ENCODE measurements around the gene PCDHAC1.
"Not testable (repeated sequence)": the region's sequence is repeated elsewhere in the genome, so short reads cannot be mapped to it uniquely, and the experiment has no call there.

The PCDHAC1 gene, protein sequence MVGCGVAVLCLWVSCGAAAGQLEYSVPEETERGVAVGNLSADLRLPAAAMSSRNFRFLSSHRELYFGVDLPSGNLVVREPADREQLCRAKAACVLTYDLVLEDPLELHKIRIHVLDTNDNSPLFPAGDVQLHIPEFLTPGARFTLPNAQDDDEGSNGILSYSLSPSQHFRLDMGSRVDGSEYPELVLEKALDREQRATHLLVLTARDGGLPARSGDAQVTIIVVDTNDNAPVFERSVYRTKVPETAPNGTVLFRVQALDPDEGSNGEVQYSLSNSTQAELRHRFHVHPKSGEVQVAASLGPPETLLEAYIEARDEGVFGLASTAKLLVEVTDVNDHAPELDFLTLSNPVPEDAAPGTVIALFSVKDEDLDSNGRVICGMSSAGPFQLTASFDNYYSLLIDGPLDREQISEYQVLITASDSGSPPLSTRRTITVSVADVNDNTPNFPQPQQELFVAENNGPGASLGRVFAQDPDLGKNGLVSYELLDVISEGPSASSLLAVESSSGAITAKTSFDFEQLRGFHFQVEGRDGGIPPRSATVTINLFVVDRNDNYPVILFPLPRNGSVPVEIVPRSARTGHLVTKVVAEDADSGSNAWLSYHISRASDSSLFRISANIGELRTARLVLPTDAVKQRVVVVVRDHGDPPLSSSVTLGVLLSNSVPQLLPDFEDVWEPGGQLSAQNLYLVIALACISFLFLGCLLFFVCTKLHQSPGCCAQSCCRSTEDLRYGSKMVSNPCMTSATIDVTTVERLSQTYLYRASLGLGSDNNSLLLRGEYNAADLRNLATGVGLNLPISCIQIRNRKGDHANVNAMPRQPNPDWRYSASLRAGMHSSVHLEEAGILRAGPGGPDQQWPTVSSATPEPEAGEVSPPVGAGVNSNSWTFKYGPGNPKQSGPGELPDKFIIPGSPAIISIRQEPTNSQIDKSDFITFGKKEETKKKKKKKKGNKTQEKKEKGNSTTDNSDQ

DNA sequence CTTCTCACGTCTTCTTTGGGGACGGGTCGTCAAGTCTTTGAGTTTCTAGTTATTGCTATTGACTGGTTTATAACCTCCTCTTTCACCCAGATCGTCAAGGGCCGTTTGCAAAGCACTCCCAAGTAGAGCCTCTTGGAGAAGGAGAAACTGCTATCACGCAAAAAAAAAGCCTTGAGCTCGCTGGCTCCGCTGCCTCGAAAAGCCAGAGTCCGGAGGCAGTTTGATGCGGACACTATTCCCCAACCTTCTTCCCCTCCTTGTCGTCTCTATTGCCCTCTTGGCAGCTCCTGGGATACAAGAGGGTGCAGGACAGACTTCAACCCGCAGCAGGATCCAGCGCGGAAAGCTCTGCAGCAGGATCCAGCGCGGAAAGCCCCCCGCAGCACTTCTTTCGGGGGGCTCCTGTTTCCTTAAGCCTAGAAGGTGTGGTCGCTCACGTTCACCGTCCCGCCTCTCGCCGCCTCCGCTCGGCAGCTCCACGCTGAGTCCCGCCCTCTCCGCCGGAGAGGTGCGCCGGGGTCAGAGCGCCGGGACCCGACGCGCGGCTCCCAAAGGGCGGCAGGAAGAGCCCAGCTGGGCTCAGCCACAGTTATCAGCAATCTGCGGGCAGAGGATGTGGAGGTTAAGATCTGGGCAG is at the start of gene PCDHAC1:
Gene PCDHAC1, plus strand, starts transcription at position 494 of the 637 bp plus-strand sequence. CDS start 594 bp downstream, outside the sequence.
- ATAC-seq = no peak

GRCh38 chr5:140876541-140877261 is 49.4 kb upstream of the PCDHAC1 start:
- not testable (repeated sequence) for ATAC-seq

- ATAC-seq = no peak
Observed at GRCh38 chr5:140877262-140877581, 48.9 kb upstream of the PCDHAC1 start.

- ATAC-seq = no peak
Observed at GRCh38 chr5:140881889-140882590, 44.1 kb upstream of the PCDHAC1 start, which contains the start of gene PCDHA13. Gene PCDHA13 (plus strand): TSS chr5:140882124. CDS start chr5:140882269, 145 bp downstream.

- no peak for ATAC-seq
Observed at GRCh38 chr5:140882591-140882899, 43.6 kb upstream of the PCDHAC1 start.

- no peak for ATAC-seq
Observed at GRCh38 chr5:140883373-140883772, 42.7 kb upstream of the PCDHAC1 start.

DNA sequence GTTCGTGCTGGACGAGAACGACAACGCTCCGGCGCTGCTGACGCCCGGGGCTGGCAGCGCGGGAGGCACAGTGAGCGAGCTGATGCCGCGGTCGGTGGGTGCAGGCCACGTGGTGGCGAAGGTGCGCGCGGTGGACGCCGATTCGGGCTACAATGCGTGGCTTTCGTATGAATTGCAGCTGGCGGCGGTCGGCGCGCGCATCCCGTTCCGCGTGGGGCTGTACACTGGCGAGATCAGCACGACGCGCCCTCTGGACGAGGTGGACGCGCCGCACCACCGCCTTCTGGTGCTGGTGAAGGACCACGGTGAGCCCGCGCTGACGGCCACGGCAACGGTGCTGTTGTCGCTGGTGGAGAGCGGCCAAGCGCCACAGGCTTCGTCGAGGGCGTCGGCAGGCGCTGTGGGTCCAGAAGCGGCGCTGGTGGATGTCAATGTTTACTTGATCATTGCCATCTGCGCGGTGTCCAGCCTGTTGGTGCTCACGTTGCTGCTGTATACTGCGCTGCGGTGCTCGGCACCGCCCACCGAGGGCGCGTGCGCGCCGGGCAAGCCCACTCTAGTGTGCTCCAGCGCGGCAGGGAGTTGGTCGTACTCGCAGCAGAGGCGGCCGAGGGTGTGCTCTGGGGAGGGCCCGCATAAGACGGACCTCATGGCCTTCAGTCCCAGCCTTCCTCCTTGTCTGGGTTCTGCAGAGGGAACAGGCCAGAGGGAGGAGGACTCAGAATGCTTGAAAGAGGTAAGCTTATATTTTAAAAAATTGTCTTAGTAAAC is 42.0 kb upstream of the PCDHAC1 start:
- ATAC-seq = no peak

- ATAC-seq = no peak
Observed at GRCh38 chr5:140916325-140916724, 9.8 kb upstream of the PCDHAC1 start.

- no peak for ATAC-seq
Observed at GRCh38 chr5:140923601-140924000, 2.5 kb upstream of the PCDHAC1 start.

DNA sequence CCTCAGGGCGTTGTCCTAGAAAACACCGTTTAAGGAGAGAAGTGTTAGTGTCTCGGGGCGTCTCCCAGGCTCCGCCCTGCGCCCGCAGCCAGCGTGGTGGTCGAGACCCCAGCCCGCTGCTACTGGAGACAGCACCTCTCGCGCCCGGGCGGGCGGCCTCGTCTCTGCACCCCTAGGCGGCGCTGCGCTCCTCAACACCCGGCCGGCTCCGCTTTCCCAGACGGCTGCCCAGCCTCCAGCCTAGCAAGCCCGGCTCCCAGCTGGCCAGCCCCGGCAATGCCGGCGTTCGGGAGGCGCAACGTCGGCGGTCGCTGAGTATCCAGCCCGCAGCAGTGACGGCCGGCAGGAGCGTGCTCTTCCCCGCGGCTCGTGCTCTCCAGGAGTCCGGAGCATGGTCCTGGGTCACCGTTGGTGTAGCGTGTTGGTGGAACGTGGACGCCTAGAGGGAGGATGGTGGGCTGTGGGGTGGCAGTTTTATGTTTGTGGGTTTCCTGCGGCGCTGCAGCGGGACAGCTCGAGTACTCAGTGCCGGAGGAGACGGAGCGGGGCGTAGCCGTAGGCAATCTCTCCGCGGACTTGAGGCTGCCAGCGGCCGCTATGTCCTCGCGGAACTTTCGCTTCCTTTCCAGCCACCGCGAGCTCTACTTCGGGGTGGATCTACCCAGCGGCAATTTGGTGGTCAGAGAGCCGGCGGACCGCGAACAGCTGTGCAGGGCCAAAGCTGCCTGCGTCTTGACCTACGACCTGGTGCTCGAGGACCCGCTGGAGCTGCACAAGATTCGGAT is 536 bp downstream of the PCDHAC1 start:
- peak; percentile 13 to 32 for ATAC-seq

- no peak for ATAC-seq
Observed at GRCh38 chr5:140927228-140927573, 1.1 kb downstream of the PCDHAC1 start.

DNA sequence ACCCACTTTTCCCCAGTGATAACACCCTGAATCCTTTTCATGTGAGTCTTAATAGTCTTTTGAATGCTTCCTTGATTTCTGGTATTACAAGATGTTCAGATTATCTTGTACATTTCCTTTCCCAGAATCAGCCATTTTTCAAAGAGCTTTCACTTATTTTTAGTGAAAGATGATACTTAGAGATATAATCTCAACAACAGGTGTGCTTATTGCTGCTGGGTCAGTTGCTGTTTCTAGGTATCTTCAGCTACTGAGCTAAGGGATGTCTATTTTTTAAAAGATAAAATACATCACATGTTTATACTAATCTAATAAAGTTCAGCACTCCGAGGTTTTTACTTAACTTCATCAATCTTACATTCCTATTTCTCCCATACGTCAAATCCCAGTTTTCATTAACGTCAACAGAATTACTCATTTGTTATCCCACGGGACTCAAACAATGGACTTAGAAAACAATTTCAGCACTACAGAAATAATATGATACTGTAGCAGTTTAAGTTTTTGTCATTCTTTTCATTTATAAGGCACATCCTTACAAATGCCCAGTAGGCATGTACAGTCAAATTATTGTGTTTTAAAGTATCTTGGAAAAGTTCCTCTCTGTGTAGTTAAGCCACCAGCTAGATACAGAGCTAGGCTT is 9.0 kb downstream of the PCDHAC1 start:
- no peak for ATAC-seq

- no peak for ATAC-seq
Observed at GRCh38 chr5:140946578-140946977, 20.5 kb downstream of the PCDHAC1 start.

DNA sequence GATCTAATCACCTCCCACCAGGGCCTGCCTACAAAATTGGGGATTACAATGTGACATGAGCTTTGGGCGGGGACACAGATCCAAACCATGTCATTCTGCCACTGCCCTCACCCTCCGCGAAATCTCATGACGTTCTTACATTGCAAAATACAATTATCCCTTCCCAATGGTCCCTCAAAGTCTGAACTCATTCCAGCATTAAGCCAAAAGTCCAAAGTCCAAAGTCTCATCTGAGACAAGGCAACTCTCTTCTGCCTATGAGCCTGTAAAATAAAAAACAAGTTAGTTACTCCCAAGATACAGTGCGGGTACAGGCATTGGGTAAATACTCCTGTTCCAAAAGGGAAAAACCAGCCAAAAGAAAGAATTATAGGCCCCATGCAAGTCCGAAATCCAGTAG is 25.5 kb downstream of the PCDHAC1 start:
- no peak for ATAC-seq

GRCh38 chr5:140953234-140953633 is 27.1 kb downstream of the PCDHAC1 start:
- no peak for ATAC-seq

GRCh38 chr5:140962190-140962589 is 36.1 kb downstream of the PCDHAC1 start:
- ATAC-seq = no peak

DNA sequence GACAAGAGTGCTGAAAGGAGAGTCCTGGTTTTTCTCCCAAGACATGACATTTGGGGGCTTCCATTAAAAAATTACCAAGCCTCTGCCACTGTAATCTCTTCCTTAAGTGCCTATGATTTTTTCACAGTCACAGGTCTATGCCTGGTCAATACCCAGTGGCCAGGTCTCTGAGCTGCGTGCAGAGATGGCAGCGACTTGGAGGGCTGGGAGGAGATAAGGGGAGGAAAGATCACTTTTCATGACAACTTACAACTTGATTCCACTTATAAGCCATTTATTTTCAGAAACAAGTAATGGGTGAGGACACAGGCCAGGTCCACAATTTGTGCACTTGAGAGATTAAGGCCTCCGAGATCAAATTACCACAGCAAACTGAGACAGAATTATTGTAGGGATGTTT is 38.3 kb downstream of the PCDHAC1 start:
- no peak for ATAC-seq

DNA sequence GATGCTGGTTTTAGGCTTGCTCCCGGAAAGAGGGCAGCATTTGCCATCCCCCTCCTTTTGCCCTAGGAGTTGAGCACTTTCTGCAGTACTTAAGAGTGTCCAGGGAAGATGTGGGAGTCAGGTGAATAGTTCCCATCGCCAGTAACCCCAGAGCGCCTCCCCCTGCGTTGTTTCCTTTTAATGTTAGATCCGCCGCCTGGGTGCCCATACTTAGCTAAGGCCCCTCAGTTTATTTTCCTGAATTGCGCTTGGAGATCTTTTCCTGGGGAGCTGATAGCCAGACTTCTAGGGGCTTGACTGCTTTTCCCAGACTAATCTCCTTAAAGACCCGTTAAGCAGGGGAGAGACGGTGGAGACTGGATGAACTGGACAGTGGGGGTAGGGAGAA is 39.8 kb downstream of the PCDHAC1 start:
- no peak for ATAC-seq

GRCh38 chr5:140966293-140967225 is 40.5 kb downstream of the PCDHAC1 start, which contains the start of gene PCDHAC2:
Gene PCDHAC2 (plus strand): TSS chr5:140966476. CDS start chr5:140966767, 291 bp downstream.
- ATAC-seq = no peak
